Smooth muscle cell (in vitro differentiated cells): ENCODE results near the gene GOLPH3. TPM values are rescaled to one million over a fixed set of nuclear protein-coding genes. Genes with fewer than 3 reads are reported as not detected.

Experiments used
- DNase-seq: peaks from one replicate; lab custom pipeline; 2025; ENCODE audit not compliant: unreplicated experiment; lab: John Stamatoyannopoulos, UW
- H2AFZ ChIP-seq: fragments of 200-600 bp; sonication (generic); 2 replicates; pipeline ENCODE4 v1.6.0; 2016; ENCODE audit warnings: antibody characterized with exemption, low read depth, mild to moderate bottlenecking
- H3F3A ChIP-seq: fragments of 200-600 bp; sonication (generic); 2 replicates; pipeline ENCODE4 v1.6.0; 2017; ENCODE audit warnings: antibody characterized with exemption, low read depth
- H3K27ac ChIP-seq: fragments of 200-600 bp; sonication (generic); 2 replicates; pipeline ENCODE4 v1.5.1; 2016; ENCODE audit warnings: low read depth, mild to moderate bottlenecking
- H3K27me3 ChIP-seq: fragments of 200-600 bp; sonication (generic); 2 replicates; pipeline ENCODE4 v1.6.1; 2016; ENCODE audit warnings: low read depth, mild to moderate bottlenecking
- H3K36me3 ChIP-seq: fragments of 200-600 bp; sonication (generic); 2 replicates; pipeline ENCODE4 v1.5.1; 2016; ENCODE audit warnings: low read depth
- H3K4me1 ChIP-seq: fragments of 200-600 bp; sonication (generic); 2 replicates; pipeline ENCODE4 v1.5.1; 2016; ENCODE audit warnings: low read depth
- H3K4me2 ChIP-seq: fragments of 200-600 bp; sonication (generic); 2 replicates; pipeline ENCODE4 v1.6.0; 2016; ENCODE audit warnings: mild to moderate bottlenecking
- H3K4me3 ChIP-seq: fragments of 200-600 bp; sonication (generic); 2 replicates; pipeline ENCODE4 v1.5.1; 2016; ENCODE audit warnings: mild to moderate bottlenecking
- H3K79me2 ChIP-seq: fragments of 200-600 bp; sonication (generic); 2 replicates; pipeline ENCODE4 v1.6.0; 2016; ENCODE audit warnings: low read depth, mild to moderate bottlenecking
- H3K9ac ChIP-seq: fragments of 200-600 bp; sonication (generic); 2 replicates; pipeline ENCODE4 v1.6.0; 2016; ENCODE audit warnings: low read depth
- H3K9me3 ChIP-seq: fragments of 200-600 bp; sonication (generic); replicated peaks from 2 replicates; pipeline ENCODE4 v1.5.1; 2016; ENCODE audit warnings: low read depth
- H4K20me1 ChIP-seq: fragments of 200-600 bp; sonication (generic); 2 replicates; pipeline ENCODE4 v1.6.0; 2016; ENCODE audit warnings: low read depth
- CTCF ChIP-seq: fragments of 200-600 bp; sonication (generic); IDR thresholded peaks from 2 replicates; pipeline ENCODE4 v1.5.1; 2017; ENCODE audit warnings: borderline replicate concordance, mild to moderate bottlenecking, antibody characterized with exemption; ENCODE audit not compliant: insufficient read depth, poor library complexity, severe bottlenecking
- WGBS: methylation state at CpG from one replicate; pipeline ENCODE4 v1.1.7; 2016; ENCODE audit warnings: low lambda C conversion rate; 5-methylcytosine and 5-hydroxymethylcytosine counted together
- polyA plus RNA-seq: library from polyadenylated mRNA; unstranded; fragments of >200 nt; fragmentation: Nextera tagmentation; extraction: Ambion mirVana; gene quantifications from 2 replicates; pipeline ENCODE4 v1.2.1, GENCODE V29; 2016
- total RNA-seq: library from RNA; depleted of rRNA; stranded (reverse); fragments of >200 nt; gene quantifications from 2 replicates; pipeline ENCODE4 v1.2.3, GENCODE V29; 2014

Gene GOLPH3
- total and polyA plus RNA-seq, 2 experiments from 2014 or later: 95.3 to 108 TPM

DNA sequence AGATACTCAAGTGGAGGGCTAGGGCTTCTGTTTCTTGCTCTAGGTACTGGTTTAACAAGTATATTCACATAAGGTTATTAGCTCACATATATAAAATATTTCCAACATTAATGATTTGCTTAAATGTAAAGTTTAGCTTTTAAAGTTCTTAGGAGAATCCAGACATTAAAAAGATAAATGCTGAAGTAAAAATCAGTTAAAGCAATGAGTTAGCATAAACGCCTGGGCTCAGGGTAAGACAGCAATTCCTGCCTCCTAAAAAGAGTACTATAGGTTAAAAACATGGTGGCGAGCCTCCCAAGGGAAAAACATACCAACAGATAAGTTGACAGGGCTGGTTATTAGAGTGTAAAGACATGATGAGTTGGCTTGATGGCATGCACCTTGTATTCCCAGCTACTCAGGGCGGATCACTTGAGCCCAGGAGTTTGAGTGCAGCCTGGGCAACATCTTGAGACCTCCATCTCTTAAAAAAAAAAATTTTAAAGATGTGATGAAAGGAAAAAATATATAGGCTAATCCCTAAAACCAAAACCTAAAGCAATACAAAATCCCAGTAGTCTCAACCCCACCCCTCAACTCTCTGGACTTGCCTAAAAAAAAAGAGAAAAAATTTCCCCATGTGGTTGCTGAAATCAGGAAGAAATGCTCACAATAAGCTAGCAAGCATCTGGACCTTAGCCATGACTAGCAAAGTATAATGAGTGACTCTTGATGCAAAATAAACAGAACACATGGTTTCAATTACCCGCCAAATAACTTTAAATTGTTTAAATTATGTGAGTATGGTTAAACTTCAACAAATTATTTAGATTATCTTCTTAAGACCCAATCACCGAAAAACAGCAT lies 3.6 kb downstream of the GOLPH3 start:
- no peak for DNase-seq
- WGBS: 55% methylated on average over 5 of the region's 5 CpGs
- H3K4me3 ChIP-seq: peak overlapping the region; percentile 88
- H3K36me3 ChIP-seq: peaks cover 24% of the 10 kb centered on the region
- no peaks in the 10 kb centered on the region for H3K27me3 ChIP-seq
- H3K4me2 ChIP-seq: peak overlapping the region; percentile 92
- peaks cover 80% of the 10 kb centered on the region for H4K20me1 ChIP-seq
- no peak for TF ChIP-seq CTCF
- no peaks in the 10 kb centered on the region for H3K9me3 ChIP-seq
- H3K79me2 ChIP-seq: peaks cover 86% of the 10 kb centered on the region
- H3F3A ChIP-seq: peaks cover 26% of the 10 kb centered on the region
- peak overlapping the region; percentile 100 for H3K27ac ChIP-seq
- peaks cover 29% of the 10 kb centered on the region for H3K4me1 ChIP-seq
- H2AFZ ChIP-seq: no peak overlapping the region
- no peak overlapping the region for H3K9ac ChIP-seq

GRCh38 chr5:32168460-32169033 lies 5.6 kb downstream of the GOLPH3 start:
- H3K27me3 ChIP-seq: no peaks in the 10 kb centered on the region
- no peak overlapping the region for H3K9ac ChIP-seq
- no peak overlapping the region for H2AFZ ChIP-seq
- peaks cover 26% of the 10 kb centered on the region for H3K4me1 ChIP-seq
- H3K36me3 ChIP-seq: peaks cover 25% of the 10 kb centered on the region
- DNase-seq: no peak
- peaks cover 100% of the 10 kb centered on the region for H4K20me1 ChIP-seq
- 94% methylated on average over 9 of the region's 9 CpGs for WGBS
- no peaks in the 10 kb centered on the region for H3K9me3 ChIP-seq
- TF ChIP-seq CTCF: no peak
- peak overlapping the region; percentile 2 for H3K27ac ChIP-seq
- H3F3A ChIP-seq: peaks cover 26% of the 10 kb centered on the region
- H3K4me2 ChIP-seq: no peak overlapping the region
- peaks cover 100% of the 10 kb centered on the region for H3K79me2 ChIP-seq
- no peak overlapping the region for H3K4me3 ChIP-seq

- Histone ChIP-seq H3K36me3 (peaks cover 25% of the 10 kb centered on the region), H3K4me1 (peaks cover 15% of the 10 kb centered on the region), H3K4me3 (no peak overlapping the region), H4K20me1 (peaks cover 99% of the 10 kb centered on the region), H3K9me3 (no peaks in the 10 kb centered on the region), H3K27ac (peak overlapping the region; percentile 3), H2AFZ (no peak overlapping the region), H3K4me2 (peak overlapping the region; percentile 45), H3K79me2 (peaks cover 100% of the 10 kb centered on the region), H3F3A (peaks cover 20% of the 10 kb centered on the region), H3K27me3 (no peaks in the 10 kb centered on the region), H3K9ac (no peak overlapping the region)
- WGBS: 63% methylated on average over 3 of the region's 3 CpGs
- TF ChIP-seq CTCF: no peak
- no peak for DNase-seq
These were observed 8.5 kb downstream of the GOLPH3 start for GRCh38 chr5:32165597-32165996.

- peaks cover 19% of the 10 kb centered on the region for H3K36me3 ChIP-seq
- H3F3A ChIP-seq: peaks cover 9% of the 10 kb centered on the region
- H3K79me2 ChIP-seq: peaks cover 100% of the 10 kb centered on the region
- H3K4me2 ChIP-seq: no peak overlapping the region
- TF ChIP-seq CTCF: no peak
- H3K27ac ChIP-seq: no peak overlapping the region
- H3K4me3 ChIP-seq: no peak overlapping the region
- DNase-seq: no peak
- H4K20me1 ChIP-seq: peaks cover 99% of the 10 kb centered on the region
- no peak overlapping the region for H3K9ac ChIP-seq
- peaks cover 5% of the 10 kb centered on the region for H3K4me1 ChIP-seq
- 99% methylated on average over 2 of the region's 2 CpGs for WGBS
- H2AFZ ChIP-seq: no peak overlapping the region
- no peaks in the 10 kb centered on the region for H3K27me3 ChIP-seq
- H3K9me3 ChIP-seq: no peaks in the 10 kb centered on the region
These were observed 10.3 kb downstream of the GOLPH3 start for GRCh38 chr5:32163785-32164184.
